Activated CD8-positive, alpha-beta T cell treated with anti-CD3 and anti-CD28 coated beads for 36 hours (primary cell): ENCODE measurements around the gene CYB5B. TPM values are rescaled to one million over a fixed set of nuclear protein-coding genes. Genes with fewer than 3 reads are reported as not detected.
"Not testable (repeated sequence)": the region's sequence is repeated elsewhere in the genome, so short reads cannot be mapped to it uniquely, and the experiment has no call there.

Experiments
- ATAC-seq: fragments of 200-7000 bp; cut with Tn5 transposase; one replicate; pipeline ENCODE4 v1.10.0; 2021; ENCODE audit warnings: mild to moderate bottlenecking, moderate library complexity
- CTCF ChIA-PET: fragments of 350-600 bp; sonication (Branson Sonifier 250); formaldehyde crosslinking; loops from one replicate; lab custom pipeline; 2021; ENCODE audit warnings: antibody characterized with exemption; lab: Charles Lee
- POLR2A ChIA-PET: fragments of 350-600 bp; sonication (Branson Sonifier 250); formaldehyde crosslinking; loops from one replicate; lab custom pipeline; 2021; ENCODE audit warnings: antibody characterized with exemption; lab: Charles Lee
- DNase-seq: peaks from one replicate; pipeline ENCODE4 v3.0.0-alpha.2; 2020
- H3K27ac Mint-ChIP-seq: one replicate; pipeline ENCODE4 v1.8.0; 2021; ENCODE audit warnings: mild to moderate bottlenecking, mixed read lengths
- H3K27me3 Mint-ChIP-seq: one replicate; pipeline ENCODE4 v1.8.0; 2021; ENCODE audit warnings: mixed read lengths
- H3K36me3 Mint-ChIP-seq: one replicate; pipeline ENCODE4 v1.8.0; 2021; ENCODE audit warnings: low read depth, mixed read lengths
- H3K4me1 Mint-ChIP-seq: one replicate; pipeline ENCODE4 v1.8.0; 2021; ENCODE audit warnings: low read depth, mixed read lengths
- H3K4me3 Mint-ChIP-seq: one replicate; pipeline ENCODE4 v1.8.0; 2021; ENCODE audit warnings: mild to moderate bottlenecking, moderate library complexity, mixed read lengths
- H3K9me3 Mint-ChIP-seq: one replicate; pipeline ENCODE4 v1.8.0; 2021; ENCODE audit warnings: mixed read lengths
- CTCF ChIP-seq: fragments of 200-600 bp; IDR thresholded peaks from one replicate; pipeline ENCODE4 v1.8.0; 2022; ENCODE audit warnings: antibody characterized with exemption, mild to moderate bottlenecking
- intact Hi-C: fragments of 100-400 bp; cut with micrococcal nuclease; formaldehyde crosslinking; loops from one replicate; pipeline ENCODE4 v1.10.0; 2022
- total RNA-seq, 2 experiments: library from RNA; stranded (reverse); gene quantifications; one replicate each; pipeline ENCODE4 v1.2.3, GENCODE V29; 2021

CYB5B gene
- total RNA-seq, 2 experiments from 2014 or later = 159 to 163 TPM

GRCh38 chr16:69438465-69438864 lies 14.0 kb downstream of the CYB5B start:
- POLR2A ChIA-PET = interaction anchor here (0.6 to 1.2 kb wide), 3 partner anchors 11 to 135 kb away, joined by 3 to 4 read pairs (median 3); no protein-coding TSS in a partner anchor
- Mint-ChIP-seq H3K27me3 (no peaks in the 10 kb centered on the region), H3K9me3 (no peaks in the 10 kb centered on the region), H3K36me3 (peaks cover 62% of the 10 kb centered on the region), H3K4me3 (no peak overlapping the region), H3K27ac (peak overlapping the region; percentile 51), H3K4me1 (peaks cover 66% of the 10 kb centered on the region)
- ATAC-seq (peak; percentile 57), DNase-seq (no peak)
- no peak for TF ChIP-seq CTCF
- intact Hi-C loops = no loop called here
- CTCF ChIA-PET = interaction anchor here (0.6 to 2.8 kb wide), 4 partner anchors 30 to 130 kb away, joined by 3 to 8 read pairs (median 3); no protein-coding TSS in a partner anchor

GRCh38 chr16:69440250-69440649 lies 15.8 kb downstream of the CYB5B start:
- ATAC-seq (no peak), DNase-seq (no peak)
- Mint-ChIP-seq H3K27ac (peak overlapping the region; percentile 81), H3K4me3 (no peak overlapping the region), H3K9me3 (no peaks in the 10 kb centered on the region), H3K4me1 (peaks cover 65% of the 10 kb centered on the region), H3K27me3 (no peaks in the 10 kb centered on the region), H3K36me3 (peaks cover 48% of the 10 kb centered on the region)
- POLR2A ChIA-PET = no interaction called here
- intact Hi-C loops = no loop called here
- TF ChIP-seq CTCF = no peak
- CTCF ChIA-PET = interaction anchor here (2.8 kb wide), 1 partner anchor 44 kb away, joined by 8 read pairs; no protein-coding TSS in a partner anchor

- POLR2A ChIA-PET, CTCF ChIA-PET, H3K4me3 Mint-ChIP-seq, H3K27ac Mint-ChIP-seq, H3K27me3 Mint-ChIP-seq, intact Hi-C loops, H3K9me3 Mint-ChIP-seq, DNase-seq, ATAC-seq: not testable (repeated sequence)
- peaks cover 61% of the 10 kb centered on the region for H3K4me1 Mint-ChIP-seq
- peaks cover 42% of the 10 kb centered on the region for H3K36me3 Mint-ChIP-seq
Measured at GRCh38 chr16:69441030-69441429, 16.6 kb downstream of the CYB5B start.

GRCh38 chr16:69443927-69444631 lies 19.7 kb downstream of the CYB5B start:
- intact Hi-C loops = no loop called here
- POLR2A ChIA-PET = interaction anchor here (0.5 to 2.6 kb wide), 7 partner anchors 9 to 120 kb away, joined by 3 to 11 read pairs (median 3); partner anchors contain the start of genes CYB5B and TERF2
- Mint-ChIP-seq H3K9me3 (no peaks in the 10 kb centered on the region), H3K4me1 (peaks cover 42% of the 10 kb centered on the region), H3K4me3 (peak overlapping the region; percentile 68), H3K36me3 (peaks cover 39% of the 10 kb centered on the region), H3K27ac (peak overlapping the region; percentile 93), H3K27me3 (no peaks in the 10 kb centered on the region)
- CTCF ChIA-PET = interaction anchor here (1.7 to 3.4 kb wide), 2 partner anchors 19 to 48 kb away, joined by 4 to 17 read pairs; partner anchors contain the start of gene CYB5B
- peak; percentile 19 for DNase-seq
- peak; percentile 79 for ATAC-seq
- TF ChIP-seq CTCF = no peak

GRCh38 chr16:69444873-69445517 lies 20.6 kb downstream of the CYB5B start:
- ATAC-seq (peak; percentile 55), DNase-seq (no peak)
- Mint-ChIP-seq H3K27ac (peak overlapping the region; percentile 93), H3K36me3 (peaks cover 45% of the 10 kb centered on the region), H3K4me1 (peaks cover 40% of the 10 kb centered on the region), H3K27me3 (no peaks in the 10 kb centered on the region), H3K4me3 (peak overlapping the region; percentile 68), H3K9me3 (no peaks in the 10 kb centered on the region)
- intact Hi-C loops = no loop called here
- POLR2A ChIA-PET = interaction anchor here (0.7 to 0.9 kb wide), 2 partner anchors 10 to 59 kb away, joined by 3 read pairs; partner anchors contain the start of gene TERF2
- TF ChIP-seq CTCF = no peak
- CTCF ChIA-PET = interaction anchor here (1.4 to 3.4 kb wide), 2 partner anchors 49 kb away, joined by 4 to 17 read pairs; no protein-coding TSS in a partner anchor
